ENCODE data around the gene CGNL1. TPM values are rescaled to one million over a fixed set of nuclear protein-coding genes. Genes with fewer than 3 reads are reported as not detected.

The CGNL1 gene, protein sequence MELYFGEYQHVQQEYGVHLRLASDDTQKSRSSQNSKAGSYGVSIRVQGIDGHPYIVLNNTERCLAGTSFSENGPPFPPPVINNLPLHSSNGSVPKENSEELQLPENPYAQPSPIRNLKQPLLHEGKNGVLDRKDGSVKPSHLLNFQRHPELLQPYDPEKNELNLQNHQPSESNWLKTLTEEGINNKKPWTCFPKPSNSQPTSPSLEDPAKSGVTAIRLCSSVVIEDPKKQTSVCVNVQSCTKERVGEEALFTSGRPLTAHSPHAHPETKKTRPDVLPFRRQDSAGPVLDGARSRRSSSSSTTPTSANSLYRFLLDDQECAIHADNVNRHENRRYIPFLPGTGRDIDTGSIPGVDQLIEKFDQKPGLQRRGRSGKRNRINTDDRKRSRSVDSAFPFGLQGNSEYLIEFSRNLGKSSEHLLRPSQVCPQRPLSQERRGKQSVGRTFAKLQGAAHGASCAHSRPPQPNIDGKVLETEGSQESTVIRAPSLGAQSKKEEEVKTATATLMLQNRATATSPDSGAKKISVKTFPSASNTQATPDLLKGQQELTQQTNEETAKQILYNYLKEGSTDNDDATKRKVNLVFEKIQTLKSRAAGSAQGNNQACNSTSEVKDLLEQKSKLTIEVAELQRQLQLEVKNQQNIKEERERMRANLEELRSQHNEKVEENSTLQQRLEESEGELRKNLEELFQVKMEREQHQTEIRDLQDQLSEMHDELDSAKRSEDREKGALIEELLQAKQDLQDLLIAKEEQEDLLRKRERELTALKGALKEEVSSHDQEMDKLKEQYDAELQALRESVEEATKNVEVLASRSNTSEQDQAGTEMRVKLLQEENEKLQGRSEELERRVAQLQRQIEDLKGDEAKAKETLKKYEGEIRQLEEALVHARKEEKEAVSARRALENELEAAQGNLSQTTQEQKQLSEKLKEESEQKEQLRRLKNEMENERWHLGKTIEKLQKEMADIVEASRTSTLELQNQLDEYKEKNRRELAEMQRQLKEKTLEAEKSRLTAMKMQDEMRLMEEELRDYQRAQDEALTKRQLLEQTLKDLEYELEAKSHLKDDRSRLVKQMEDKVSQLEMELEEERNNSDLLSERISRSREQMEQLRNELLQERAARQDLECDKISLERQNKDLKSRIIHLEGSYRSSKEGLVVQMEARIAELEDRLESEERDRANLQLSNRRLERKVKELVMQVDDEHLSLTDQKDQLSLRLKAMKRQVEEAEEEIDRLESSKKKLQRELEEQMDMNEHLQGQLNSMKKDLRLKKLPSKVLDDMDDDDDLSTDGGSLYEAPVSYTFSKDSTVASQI
- 10 to 100 TPM; 21.3 to 35.8 (median 25.5) TPM for total RNA-seq
- polyA plus RNA-seq = 10 to 100 TPM in 1 of 2 donors, 1 to 10 TPM in 1; 7.3 to 12.6 TPM

DNA sequence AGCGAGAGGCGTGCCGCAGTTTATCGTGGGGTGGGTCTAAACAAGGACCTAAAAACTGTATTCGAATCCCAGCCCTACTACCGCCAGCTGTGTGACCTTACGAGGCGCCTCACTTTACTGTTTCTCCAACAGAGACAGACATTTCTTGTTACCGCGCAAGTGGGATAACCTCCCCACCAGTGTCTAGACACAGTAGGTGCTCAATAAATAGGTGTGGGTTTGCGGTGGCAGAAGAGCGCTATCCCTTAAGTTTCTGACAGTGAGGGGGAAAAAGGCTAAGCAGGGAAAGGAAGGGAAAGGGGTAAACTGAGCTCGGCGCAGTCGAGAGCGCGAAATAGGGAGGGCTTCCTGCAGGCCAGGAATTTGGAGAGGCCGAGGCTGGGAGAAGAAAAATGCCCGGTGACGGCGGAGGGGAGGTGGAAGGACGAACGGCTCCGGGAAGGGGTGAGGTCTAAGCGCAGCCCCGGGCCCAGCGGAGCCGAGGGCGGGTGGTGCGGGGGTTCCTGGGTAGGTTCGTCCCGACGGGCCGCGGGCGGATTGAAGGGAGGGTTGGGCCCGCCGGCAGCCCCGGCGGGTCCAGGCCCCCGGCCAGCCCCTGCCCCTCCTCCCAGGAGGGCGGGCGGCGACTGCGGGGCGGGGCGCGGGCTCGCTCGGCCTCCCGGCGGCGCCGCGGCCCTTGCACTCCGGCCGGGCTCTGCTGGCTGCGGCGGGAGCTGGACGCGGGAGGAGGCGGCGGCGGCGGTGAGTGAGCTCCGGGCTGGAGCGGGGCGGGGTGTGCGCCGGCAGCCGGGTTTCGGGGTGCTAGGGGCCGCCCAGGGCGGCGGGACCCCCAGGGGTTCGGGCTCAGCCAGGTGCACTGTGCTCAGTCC, at the start of gene CGNL1:
TSS of gene CGNL1 (plus strand) at position 679 of the 869 bp plus-strand sequence. CDS start 61,495 bp downstream, outside the sequence.
- peak; percentile 53 to 88 (median 70) for DNase-seq
- TF ChIP-seq, protein P1, sequence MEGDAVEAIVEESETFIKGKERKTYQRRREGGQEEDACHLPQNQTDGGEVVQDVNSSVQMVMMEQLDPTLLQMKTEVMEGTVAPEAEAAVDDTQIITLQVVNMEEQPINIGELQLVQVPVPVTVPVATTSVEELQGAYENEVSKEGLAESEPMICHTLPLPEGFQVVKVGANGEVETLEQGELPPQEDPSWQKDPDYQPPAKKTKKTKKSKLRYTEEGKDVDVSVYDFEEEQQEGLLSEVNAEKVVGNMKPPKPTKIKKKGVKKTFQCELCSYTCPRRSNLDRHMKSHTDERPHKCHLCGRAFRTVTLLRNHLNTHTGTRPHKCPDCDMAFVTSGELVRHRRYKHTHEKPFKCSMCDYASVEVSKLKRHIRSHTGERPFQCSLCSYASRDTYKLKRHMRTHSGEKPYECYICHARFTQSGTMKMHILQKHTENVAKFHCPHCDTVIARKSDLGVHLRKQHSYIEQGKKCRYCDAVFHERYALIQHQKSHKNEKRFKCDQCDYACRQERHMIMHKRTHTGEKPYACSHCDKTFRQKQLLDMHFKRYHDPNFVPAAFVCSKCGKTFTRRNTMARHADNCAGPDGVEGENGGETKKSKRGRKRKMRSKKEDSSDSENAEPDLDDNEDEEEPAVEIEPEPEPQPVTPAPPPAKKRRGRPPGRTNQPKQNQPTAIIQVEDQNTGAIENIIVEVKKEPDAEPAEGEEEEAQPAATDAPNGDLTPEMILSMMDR (IDR thresholded peaks at IDR 0.05) = no peak
- intact Hi-C loops (cut with DNase I) = no loop called here

DNA sequence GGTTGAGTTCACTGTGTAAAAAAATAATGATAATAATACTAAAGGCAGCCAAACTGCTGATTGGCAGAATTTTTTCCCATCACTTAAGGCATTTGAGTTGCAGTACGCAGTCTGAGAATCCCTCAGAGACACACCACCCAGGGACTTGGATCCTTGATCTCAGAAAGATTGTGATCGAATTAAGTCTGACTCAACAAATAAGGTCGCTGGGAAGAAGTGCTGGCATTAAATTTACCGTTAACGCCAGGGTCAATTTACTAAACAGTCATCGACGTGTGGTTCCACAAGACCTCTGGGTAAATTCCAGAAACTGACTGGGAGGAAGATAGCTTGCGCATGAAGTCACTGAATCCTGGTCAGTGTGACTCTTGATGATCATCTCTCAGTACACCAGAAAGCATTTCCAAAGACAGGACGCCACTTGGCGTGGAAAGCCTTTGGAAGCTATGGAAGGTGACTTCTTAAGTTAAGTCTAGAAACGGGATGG, 48.3 kb upstream of the CGNL1 start:
- intact Hi-C loops (cut with DNase I) = no loop called here
- FAIRE-seq (no peak), DNase-seq (no peak), ATAC-seq (peak in 1 of 4 donors; percentile 19)
- H3K9me3 ChIP-seq = no peaks in the 10 kb centered on the region
- TF ChIP-seq, protein P1 (IDR thresholded peaks at IDR 0.05) = no peak
- H3K4me3 ChIP-seq = no peak overlapping the region
- H3K4me1 ChIP-seq = no peaks in the 10 kb centered on the region
- H3K36me3 ChIP-seq = no peaks in the 10 kb centered on the region
- H3K27me3 ChIP-seq = no peaks in the 10 kb centered on the region
- H3K27ac ChIP-seq = no peak overlapping the region
- WGBS, 2 donors = 84 to 86% methylated on average over 11 of the region's 11 CpGs

More for the DNA sequence above, at the start of gene CGNL1:
- H3K27me3 ChIP-seq = no peaks in the 10 kb centered on the region
- FAIRE-seq = no peak
- H3K36me3 ChIP-seq = no peaks in the 10 kb centered on the region
- peaks cover 0 to 18% (median 0%) of the 10 kb centered on the region in 3 donors for H3K4me1 ChIP-seq
- H3K4me3 ChIP-seq = peak within 1 kb of the TSS; percentile 59 to 80 (median 68)
- 19 to 34% methylated on average over 41 to 76 of the region's 76 CpGs for WGBS, 2 donors
- H3K27ac ChIP-seq = peak within 1 kb of the TSS; percentile 59 to 87 (median 78)
- ATAC-seq = peak; percentile 80 to 90 (median 82)
- H3K9me3 ChIP-seq = no peaks in the 10 kb centered on the region

DNA sequence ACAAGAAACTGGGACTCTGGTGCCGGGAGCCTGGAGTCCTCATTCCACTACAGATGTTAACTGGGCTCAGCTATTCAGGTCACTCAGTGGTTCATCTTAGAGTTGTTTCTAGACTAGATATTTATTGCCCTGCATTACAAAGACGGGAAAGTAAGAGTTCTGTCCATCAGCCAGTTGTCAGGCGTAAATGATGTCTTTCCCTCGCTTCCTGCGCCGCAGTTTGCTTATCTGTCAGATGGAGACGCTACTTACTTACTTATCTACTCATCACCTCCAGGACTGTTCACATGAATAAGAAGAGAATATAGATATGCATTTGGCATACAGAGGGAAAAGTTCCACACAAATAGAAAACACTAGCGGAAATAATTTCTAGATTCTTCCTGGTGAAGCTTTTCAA, 47.8 kb upstream of the CGNL1 start:
- DNase-seq (no peak), ATAC-seq (no peak), FAIRE-seq (no peak)
- intact Hi-C loops (cut with DNase I) = no loop called here
- Histone ChIP-seq H3K4me3 (no peak overlapping the region), H3K9me3 (no peaks in the 10 kb centered on the region), H3K27me3 (no peaks in the 10 kb centered on the region), H3K27ac (no peak overlapping the region), H3K36me3 (no peaks in the 10 kb centered on the region), H3K4me1 (no peaks in the 10 kb centered on the region)
- TF ChIP-seq, protein P1 (IDR thresholded peaks at IDR 0.05) = no peak
- WGBS, 2 donors = 93% methylated on average over 8 of the region's 8 CpGs

DNA sequence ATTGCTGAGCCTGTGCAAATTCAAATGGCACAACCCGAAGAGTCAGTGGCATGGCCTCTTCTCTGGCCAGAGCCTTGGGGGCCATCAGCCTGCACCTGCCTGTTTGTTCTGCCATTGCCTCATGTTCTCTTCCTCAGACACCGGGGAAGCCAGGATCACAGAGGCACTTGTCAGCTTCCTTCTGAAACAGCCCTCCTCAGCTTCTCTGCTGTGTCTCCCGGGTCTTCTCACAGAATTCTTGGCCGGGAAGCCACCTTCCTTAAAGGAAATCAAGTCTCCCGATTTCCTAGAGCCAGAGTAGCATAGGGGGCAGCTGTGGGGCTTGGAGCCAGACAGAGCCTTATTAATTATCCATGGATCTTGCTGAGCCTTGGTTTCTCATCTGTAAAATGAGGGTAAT, 47.4 kb upstream of the CGNL1 start:
- DNase-seq (no peak), ATAC-seq (no peak), FAIRE-seq (no peak)
- Histone ChIP-seq H3K36me3 (no peaks in the 10 kb centered on the region), H3K9me3 (no peaks in the 10 kb centered on the region), H3K27ac (no peak overlapping the region), H3K4me1 (no peaks in the 10 kb centered on the region), H3K4me3 (no peak overlapping the region), H3K27me3 (no peaks in the 10 kb centered on the region)
- TF ChIP-seq, protein P1 (IDR thresholded peaks at IDR 0.05) = no peak
- intact Hi-C loops (cut with DNase I) = no loop called here
- 72 to 76% methylated on average over 5 of the region's 5 CpGs for WGBS, 2 donors
